Bone marrow (tissue), 2 donors: ENCODE results near the gene DDX23.
A peak's percentile ranks its signal among the peaks of the same experiment; 100 is the strongest.

ENCODE experiments used
- DNase-seq, 2 donors: peaks; one replicate each; lab custom pipeline; 2025; lab: John Stamatoyannopoulos, UW

Gene DDX23

DNA sequence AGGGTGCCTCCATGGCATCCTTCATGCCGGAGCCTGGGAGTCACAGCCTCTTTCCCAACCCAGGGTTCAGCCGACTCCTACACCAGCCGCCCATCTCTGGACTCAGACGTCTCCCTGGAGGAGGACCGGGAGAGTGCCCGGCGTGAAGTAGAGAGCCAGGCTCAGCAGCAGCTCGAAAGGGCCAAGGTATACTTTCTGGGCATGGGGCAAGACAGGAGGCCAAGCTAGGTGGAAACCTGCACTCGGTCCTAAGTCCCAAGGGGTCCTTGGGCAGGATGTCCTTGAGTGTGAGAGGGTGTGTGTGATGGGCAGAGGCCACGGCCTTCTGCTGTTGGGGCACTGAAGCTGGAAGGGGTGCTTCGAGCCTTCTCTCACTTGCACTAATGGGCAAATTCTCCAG is 28.7 kb downstream of the DDX23 start:
- no peak for DNase-seq

DNA sequence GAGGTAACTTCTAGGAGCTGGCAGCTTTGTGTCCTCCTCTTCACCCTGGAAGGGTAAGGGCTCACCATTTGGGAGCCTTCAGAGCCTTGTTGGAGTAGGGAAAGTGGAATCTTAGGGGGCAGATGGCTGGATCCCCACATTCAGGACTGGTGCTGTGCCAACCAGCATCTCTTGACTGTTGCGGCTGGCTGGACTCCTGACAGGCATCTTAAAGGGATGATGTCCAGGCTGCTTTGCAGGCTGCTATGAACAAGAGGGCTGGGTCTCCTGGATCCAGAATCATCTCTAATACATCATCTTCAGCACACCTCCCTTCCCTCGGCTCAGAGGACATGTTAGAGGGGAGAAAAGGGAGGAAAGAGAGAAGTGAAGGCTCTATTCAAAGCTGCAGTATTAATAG is 29.3 kb downstream of the DDX23 start:
- DNase-seq: no peak

DNA sequence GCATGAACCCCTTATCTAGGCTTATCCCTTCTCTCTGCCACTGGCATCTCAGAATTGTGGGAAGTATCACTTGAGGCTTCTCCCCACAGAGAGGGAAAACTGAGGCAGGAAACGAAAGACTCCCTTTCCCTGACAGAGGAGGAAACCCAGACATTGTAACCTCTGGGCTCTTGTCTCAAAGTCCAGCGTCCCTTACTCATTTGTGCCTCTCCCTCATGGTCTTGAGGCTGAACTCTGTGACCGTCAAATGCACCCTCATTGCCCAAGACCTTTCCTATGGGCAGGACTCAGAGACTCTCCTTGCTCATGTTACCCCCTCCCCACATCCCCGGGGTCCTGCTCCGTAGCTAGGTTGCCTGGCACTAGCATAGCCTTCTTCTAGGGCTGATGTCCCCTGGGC is 29.8 kb downstream of the DDX23 start:
- no peak for DNase-seq

DNA sequence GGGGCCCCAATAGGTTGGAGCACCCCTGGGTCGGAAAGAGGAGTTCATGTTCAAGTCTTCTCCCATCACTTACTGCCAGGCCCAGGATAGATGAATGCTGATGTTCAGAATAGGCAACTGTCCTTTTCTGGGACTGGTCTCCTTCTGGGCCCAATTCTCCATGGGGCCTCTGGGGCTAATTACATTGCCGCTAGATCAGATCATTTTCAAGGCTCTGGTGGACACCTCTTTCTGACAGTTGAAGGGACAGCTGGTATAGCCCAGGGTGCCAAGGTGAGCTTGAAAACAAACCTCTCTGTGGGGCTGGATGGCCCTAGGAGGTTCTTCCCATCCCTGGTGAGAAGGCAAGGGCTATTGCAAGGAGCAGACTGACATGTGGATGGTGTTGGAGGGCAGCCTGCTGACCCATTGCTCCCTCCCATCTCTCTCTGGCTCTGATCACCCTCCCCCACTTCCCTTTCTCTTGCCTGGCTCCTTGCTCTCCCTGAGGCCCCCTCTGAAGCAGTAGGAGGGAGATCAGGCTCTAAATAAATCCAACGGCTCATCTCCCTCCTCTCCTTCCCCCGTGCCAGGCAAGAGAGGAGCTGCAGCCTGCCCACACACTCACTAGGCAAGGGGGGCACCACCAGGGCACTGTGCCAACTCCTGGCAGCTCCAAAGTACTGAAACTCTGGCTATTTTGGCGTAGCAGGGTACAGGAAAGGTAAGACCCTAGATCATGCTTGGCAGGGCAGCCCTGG is 31.8 kb downstream of the DDX23 start:
- no peak for DNase-seq

DNA sequence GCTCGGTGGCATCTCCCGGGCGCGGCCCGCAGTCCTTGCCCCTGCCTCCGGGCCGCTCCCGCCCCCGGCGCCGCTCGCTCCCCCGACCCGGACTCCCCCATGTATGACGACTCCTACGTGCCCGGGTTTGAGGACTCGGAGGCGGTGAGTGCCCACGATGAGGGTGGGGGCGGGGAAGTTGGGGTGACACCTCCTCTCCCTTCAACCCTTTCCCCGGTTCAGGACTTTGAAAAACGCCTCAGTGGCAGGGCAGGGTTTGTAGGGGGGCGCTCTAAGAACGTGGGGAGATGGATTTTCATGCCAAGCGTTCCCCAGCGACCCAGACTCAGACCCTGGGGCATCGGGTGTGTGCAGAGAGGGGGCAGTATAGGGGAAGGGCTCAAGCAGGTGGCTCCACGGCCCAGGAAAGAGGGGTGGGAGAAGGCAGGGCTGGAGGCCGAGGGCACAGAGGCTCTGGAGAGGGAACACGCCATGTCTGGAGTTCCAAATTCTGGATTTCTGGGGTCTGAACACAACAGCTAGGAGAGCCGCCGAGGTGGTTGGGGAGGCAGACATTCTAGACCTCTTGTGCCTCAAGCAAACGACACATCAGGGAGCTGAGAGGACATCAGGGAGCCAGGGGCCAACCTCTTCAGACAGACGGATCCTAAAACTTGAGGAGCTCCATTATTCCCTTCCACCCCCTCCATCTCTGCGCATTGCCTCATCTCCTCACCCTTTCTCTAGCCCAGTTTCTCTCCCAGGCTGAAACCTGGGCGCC is 33.0 kb downstream of the DDX23 start:
- DNase-seq: no peak

DNA sequence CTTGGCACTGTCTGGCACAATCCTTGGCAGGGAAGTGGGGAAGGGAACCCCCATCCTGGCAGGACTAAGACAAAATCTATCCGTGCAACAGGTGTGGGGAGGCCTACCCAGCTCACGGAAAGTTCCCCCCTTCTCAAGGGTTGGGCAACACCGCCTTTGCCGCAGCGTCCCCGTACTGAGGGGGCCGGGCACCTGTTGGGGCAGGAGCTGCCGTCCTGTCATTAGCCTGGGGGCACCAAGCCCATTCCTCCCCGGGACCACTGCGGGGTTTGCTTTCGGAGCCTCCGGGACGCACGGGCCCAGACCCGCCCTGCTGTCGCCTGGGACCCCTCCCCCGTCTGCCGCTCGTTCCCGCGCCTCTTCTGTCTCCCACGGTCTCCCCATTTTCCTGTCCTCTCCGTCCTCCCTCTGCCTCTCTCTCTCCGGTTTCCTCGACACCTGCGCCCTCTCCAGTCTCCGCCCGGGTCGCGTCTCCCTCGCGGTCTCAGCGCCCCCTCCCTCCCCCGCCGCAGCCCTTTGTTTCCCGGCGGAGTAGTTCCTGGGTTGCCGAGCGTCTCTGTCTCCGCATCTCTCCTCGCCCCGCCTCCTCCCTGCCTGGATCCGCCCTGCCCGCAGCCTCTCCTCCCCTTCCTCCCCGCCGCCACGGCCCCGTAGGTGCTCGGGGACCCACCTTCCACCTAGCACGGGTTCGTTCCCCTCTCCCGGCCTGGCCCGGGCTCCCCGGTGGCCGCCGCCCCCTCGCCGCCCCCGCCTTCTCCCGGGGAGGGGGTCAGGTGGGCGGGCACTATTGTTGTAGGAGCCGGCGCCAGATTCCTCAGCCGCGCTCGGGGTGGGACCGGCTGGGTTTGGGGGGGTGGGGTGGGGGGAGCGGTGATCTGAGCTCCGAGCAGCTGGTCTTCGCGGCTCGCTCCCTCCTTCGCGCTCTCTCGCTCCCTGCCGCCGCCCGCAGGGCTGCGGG is 33.8 kb downstream of the DDX23 start, which contains the start of gene CACNB3:
TSS of gene CACNB3 (plus strand) at position 624 of the 958 bp plus-strand sequence. CDS start 434 bp downstream, outside the sequence.
- DNase-seq: peak; percentile 22 to 30

DNA sequence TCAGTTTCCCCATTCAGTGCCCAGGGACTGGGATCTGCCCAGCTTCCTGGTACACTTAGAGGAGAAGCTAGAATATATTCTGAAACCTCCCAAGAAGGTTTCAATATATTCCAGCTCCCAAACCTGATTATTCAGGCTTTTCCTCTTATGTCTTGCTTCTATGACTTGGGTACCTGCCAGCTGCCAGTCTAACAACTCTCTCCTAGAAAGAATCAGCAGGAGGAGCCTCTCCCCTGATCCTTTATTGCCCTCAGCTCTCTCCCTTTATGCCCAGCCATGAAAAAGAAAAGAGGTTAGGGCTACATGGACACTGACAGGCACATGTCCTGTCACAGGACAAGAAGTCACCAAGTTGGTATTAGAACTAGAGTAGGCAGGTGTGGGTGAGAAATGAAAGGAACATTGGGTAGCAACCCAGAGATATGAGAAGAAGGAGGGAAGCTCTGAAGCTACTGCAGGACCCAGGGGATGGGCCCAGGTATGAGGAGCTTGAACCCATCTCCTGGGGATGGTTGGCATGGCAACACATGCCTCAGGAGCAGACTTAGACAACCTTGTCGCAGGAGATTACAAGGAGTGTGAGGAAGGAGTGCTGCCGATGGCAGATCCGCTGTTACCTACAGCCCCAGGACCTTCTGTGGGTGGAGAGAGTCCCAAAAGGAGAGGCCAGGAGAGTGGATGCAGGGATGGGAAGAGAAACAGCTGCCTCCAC is 35.7 kb downstream of the DDX23 start:
- no peak for DNase-seq

DNA sequence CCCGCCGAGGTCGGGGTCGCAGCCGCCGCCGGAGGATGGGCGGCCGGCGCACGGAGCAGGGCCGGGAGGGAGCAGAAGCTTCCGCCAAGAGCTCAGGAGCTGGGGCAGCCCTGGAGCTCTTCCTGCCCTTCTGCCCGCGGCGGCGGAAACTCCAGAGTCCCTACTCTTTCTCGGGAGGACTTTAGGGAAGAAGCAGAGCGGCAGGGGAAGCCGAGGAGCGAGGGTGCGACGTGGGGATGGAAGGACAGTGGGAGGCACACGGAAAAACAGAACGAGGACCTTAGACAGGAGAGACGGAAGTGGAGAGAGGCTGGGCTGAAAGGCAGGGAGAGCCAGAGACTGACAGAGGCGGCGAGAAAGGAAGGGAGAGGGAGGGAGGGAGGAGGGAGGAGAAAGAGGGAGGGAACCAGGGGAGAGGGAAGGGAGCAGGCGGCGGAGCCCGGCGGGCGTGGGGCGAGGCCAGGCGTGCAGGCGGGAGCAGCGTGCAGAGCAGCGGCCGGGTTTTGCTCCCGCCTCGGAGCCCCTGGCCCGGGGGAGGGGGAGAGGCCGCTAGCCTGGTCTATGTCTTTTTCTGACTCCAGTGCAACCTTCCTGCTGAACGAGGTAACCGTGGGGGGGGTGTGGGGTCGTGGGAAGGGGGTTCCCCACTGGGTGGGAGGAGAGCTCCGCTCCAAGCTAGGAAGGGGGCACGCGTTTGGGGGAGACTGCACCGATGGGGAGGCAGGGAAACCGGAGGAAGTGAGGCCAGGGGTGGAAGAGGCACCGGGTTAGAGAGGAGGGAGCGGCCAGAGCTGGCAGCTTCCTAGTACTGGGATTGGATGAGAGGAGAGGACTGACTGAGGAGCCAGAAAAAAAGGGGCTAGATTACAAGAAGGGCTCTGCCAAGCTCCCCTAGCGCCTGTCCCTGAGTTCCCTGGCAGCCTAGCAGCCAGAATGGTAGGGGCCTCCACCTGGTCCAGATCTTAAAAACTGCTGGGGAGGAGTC is 36.5 kb downstream of the DDX23 start:
- DNase-seq: peak; percentile 46 to 59

DNA sequence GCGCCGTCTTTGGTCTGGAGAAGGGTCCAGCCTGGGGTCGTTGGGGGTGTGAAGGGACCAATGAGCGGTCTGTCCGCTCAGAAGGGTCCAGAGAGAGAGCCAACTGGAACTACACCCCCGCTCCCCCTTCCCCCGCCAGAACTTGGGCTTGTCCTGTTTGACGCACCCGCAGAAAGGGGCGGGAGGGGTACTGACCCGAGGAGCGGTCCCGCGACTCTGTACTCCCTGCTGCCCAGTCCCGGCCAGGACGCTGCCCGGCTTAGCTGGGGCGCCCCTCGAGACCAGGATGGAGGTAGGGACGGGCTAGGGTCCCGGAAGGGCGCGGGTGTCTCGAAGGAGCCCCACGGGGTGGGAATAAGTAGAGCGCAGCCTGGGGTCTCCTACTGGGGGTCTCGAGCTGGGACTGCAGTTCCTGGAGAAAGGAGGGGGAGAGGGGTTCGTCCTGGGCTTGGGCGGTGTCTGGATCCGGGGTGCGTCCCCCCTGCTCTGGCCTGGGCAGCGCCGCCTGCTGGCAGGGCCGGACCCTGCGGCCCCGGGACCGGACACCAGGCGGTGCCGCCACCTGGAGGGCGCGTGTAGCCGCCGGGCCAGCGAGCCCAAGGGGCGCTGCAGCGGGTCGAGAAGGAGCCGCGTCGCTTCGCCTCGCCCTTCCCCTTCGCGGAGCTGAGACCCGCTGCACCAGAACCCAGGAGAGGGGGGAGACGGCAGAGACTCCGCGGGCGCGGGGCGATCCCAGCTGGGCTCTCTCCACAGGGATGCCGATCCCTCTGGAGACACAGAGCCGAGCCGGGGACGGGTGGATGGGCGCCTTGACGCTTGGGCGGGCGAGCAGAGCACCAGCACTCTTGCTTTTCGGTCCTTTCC is 37.5 kb downstream of the DDX23 start:
- peak; percentile 39 to 61 for DNase-seq

DNA sequence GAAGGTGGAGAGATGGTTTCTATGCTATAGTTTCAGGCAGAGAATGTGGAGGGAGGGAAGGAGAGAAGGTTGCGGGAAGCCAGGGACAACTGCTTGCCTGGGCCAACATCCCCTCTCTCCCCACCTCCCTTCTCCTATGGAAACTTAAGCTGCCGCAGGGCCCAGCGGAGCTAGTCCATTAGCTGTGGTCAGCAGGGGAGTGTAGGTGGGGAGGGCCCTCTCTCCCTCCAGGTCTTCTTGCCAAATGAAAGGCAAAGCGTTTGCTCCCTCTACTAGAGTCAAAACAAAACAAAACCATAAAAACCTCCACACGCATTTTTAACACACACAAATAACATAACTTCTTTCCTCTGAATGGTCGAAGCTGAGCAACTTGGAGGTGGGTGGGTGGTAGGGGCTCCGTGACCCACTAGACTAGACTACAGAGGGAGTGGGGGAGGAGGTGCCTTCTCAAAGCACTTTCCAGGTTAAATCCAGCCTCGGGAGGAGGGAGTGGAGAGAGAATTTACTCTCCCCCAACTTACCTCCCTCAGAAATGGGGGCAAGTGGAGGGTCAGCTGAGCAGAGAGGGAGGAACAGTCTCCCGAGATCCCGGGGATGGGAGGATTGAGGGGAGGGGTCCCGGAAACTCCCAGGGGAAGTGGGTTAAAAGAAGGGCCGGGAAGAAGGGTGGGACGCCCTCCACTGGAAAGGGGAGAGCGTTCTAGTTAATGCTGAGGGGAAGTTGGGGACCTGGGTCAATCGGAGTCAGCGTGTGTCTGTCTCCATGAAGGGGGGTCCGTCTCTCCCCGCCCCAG is 38.3 kb downstream of the DDX23 start:
- DNase-seq: peak in 1 of 2 donors; percentile 14

DNA sequence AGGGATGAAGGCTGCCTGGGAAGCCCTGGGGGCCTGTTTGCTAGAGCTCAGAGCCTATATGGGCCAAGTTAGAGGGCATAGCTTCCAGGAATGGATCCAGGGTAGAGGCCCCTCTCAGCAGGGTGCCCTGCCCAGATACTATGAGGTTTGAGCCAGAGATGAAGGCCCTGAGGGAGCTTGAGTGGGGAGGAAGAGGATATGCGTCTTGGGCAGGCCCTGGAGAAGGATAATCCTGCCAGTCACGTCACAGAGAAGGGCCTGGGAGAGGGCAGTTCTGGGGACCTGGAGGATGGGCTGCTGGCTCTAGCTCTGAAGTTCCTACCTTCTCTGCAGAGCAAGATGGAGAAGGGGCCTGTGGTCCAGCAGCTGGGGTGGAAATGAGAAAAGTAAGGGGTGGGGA is 39.6 kb downstream of the DDX23 start:
- no peak for DNase-seq

DNA sequence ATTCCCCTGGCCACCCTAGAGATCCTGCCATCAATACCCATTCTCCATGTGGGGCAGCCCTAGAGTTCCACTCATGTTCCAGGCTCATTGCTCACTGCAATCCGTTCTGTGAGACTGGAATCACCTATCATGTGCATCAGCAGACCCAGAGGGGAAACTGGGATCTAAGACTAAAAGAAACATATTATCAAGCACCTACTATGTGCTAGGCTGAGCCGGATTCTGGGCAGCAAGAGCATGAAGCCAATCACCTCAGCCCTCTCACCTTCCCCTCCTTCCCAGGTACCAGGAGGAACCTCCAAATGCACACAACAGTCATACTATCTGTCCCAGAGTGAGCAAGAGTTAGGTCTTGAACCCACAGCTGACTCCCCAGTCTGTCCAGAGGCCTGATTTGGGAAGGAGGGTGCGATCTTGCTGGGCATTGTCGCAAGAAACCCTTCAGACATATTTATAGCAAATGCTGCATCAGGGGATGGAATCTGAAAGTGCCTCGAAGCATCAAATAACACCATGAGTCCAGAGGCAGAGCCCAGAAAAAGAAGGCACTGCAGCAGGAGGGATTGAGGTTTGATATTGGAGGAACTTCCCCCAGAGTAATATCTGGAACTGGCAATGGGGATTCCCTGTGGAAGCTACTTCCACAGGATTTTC is 40.4 kb downstream of the DDX23 start:
- DNase-seq: no peak

DNA sequence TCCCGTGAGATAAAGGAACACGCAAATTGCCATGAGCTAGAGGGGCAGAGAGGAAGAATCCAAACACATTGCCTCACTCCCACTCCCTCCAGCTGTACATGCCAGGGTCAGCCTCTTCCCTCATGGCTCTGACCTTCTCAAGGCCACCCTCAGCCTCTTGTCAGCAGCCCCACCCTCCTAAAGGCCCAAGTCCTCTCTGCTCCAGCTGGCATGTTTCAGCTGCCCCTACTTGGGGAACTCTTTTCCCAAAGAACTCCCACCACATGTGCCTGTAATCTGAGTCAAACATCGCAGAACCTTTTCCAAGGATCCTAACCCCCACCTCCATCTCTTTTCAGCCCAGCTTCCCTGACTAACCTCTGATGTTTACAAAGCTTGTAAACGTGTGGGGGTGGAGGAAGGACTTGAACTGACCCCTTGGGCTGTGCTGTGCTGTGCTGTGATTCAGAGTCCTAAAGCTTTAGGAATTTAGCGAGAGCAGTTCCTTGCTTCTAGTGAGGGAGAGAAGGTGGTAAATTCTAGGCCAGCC is 41.0 kb downstream of the DDX23 start:
- no peak for DNase-seq

DNA sequence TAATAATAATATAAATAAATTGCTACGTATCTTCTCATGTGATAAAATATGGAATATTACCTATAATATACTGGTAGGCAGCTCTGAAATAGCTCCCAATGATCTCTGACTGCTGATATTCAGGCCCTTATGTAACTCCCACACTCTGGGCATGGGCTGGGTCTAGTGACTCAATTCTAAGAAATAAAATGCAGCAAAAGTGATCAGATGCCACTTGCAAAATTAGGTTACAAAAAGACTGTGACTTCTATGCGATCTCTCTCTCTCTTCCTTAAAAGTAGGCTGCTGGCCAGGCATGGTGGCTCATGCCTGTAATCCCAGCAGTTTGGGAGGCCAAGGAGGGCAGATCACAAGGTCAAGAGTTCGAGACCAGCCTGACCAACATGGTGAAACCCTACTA is 44.0 kb downstream of the DDX23 start:
- no peak for DNase-seq

DNA sequence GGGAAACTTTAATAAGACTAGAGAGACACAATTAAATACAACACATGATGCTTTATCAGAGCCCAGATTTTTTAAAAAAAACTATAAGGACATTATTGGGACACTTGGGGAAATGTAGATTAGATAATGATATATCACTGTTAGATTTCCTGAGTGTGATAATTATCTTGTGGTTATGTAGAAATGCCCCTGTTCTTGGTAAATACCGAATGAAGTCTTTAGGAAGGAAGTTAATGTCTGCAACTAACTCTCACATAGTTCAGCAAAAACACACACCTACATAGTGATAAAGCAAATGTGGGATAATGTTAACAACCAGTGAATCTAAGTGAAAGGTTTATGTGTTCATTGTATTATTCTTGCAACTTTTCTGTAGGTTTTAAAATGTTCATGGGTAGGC is 48.3 kb downstream of the DDX23 start:
- no peak for DNase-seq

DNA sequence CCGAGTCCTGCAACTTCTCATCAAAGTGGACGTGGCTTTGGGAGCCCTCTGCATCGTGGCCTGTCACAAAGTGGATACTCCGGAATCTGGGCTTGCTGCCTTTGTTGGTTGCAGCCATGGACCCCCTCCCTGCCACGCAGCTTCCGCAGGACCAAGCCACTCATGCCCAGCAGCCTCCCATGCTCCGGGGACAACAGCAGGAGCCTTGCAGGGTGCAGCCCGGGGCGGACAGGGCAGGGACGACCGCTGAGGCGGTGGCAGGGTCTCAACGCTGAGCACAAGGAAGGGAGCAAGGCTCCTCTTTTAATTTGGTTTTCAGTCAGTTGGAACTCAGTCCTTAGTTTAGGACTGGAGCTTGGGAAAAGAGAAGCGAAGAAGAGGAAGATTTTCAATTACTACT is 51.0 kb downstream of the DDX23 start:
- no peak for DNase-seq

DNA sequence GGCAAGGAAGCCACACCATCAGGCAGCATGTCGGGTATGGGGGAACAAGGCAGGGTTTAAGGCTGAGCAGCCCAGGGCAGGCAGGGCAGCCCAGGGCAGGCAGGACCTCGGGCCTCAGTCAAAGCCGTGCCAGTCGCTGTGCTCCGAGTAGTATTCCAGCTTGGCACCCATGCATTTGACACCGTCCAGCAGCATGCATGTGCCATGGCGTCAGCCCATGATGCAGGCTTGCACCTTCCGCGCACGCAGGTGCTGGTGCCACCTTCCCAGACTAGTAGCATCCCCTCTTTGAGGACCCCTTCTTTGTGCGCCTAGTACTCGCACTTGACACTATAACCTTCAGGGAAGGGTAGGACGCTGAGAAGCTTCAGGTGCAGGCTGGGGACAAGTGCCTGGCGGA is 51.5 kb downstream of the DDX23 start:
- no peak for DNase-seq

DNA sequence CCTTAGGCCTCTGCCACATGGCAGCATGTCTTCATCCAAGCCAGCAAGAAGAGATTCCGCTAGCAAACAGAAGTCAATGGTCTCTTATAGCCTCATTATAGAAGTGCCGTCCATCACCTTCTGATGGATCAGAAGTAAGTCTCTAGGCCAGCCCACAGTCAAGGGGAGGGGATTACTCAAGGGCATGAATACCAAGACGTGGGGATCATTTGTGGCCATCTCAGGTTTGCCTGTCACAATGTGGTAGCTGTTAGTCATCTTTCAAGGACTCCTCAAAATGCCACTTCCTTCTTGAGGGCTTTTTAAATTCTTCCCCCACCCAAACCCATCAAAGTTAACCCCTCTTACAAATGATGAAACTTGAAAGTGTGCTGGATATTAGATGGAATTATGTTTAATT is 55.0 kb downstream of the DDX23 start:
- peak in 1 of 2 donors; percentile 24 for DNase-seq
